Activated CD8-positive, alpha-beta T cell treated with anti-CD3 and anti-CD28 coated beads for 36 hours (primary cell): Measurements from ENCODE around the gene EMC6. TPM values are rescaled to one million over a fixed set of nuclear protein-coding genes. Genes with fewer than 3 reads are reported as not detected.

ENCODE experiments used
- ATAC-seq: fragments of 200-7000 bp; cut with Tn5 transposase; one replicate; pipeline ENCODE4 v1.10.0; 2021; ENCODE audit warnings: mild to moderate bottlenecking, moderate library complexity
- CTCF ChIA-PET: fragments of 350-600 bp; sonication (Branson Sonifier 250); formaldehyde crosslinking; loops from one replicate; lab custom pipeline; 2021; ENCODE audit warnings: antibody characterized with exemption; lab: Charles Lee
- POLR2A ChIA-PET: fragments of 350-600 bp; sonication (Branson Sonifier 250); formaldehyde crosslinking; loops from one replicate; lab custom pipeline; 2021; ENCODE audit warnings: antibody characterized with exemption; lab: Charles Lee
- DNase-seq: peaks from one replicate; pipeline ENCODE4 v3.0.0-alpha.2; 2020
- H3K27ac Mint-ChIP-seq: one replicate; pipeline ENCODE4 v1.8.0; 2021; ENCODE audit warnings: mild to moderate bottlenecking, mixed read lengths
- H3K27me3 Mint-ChIP-seq: one replicate; pipeline ENCODE4 v1.8.0; 2021; ENCODE audit warnings: mixed read lengths
- H3K36me3 Mint-ChIP-seq: one replicate; pipeline ENCODE4 v1.8.0; 2021; ENCODE audit warnings: low read depth, mixed read lengths
- H3K4me1 Mint-ChIP-seq: one replicate; pipeline ENCODE4 v1.8.0; 2021; ENCODE audit warnings: low read depth, mixed read lengths
- H3K4me3 Mint-ChIP-seq: one replicate; pipeline ENCODE4 v1.8.0; 2021; ENCODE audit warnings: mild to moderate bottlenecking, moderate library complexity, mixed read lengths
- H3K9me3 Mint-ChIP-seq: one replicate; pipeline ENCODE4 v1.8.0; 2021; ENCODE audit warnings: mixed read lengths
- intact Hi-C: fragments of 100-400 bp; cut with micrococcal nuclease; formaldehyde crosslinking; loops from one replicate; pipeline ENCODE4 v1.10.0; 2022
- total RNA-seq, 2 experiments: library from RNA; stranded (reverse); gene quantifications; one replicate each; pipeline ENCODE4 v1.2.3, GENCODE V29; 2021
- TF ChIP-seq, protein P1 (sequence below): fragments of 200-600 bp; IDR thresholded peaks from one replicate; pipeline ENCODE4 v1.8.0; 2022; ENCODE audit warnings: antibody characterized with exemption, mild to moderate bottlenecking

EMC6 gene
- total RNA-seq, 2 experiments from 2014 or later: 50.8 to 58.7 TPM

- intact Hi-C loops: no loop called here
- POLR2A ChIA-PET: interaction anchor here (0.6 to 1.0 kb wide), 3 partner anchors 9 to 42 kb away, joined by 3 to 4 read pairs (median 3); partner anchors contain the start of gene P2RX5
- H3K27me3 Mint-ChIP-seq: no peaks in the 10 kb centered on the region
These were observed 404 bp downstream of the EMC6 start for GRCh38 chr17:3669085-3669347.

DNA sequence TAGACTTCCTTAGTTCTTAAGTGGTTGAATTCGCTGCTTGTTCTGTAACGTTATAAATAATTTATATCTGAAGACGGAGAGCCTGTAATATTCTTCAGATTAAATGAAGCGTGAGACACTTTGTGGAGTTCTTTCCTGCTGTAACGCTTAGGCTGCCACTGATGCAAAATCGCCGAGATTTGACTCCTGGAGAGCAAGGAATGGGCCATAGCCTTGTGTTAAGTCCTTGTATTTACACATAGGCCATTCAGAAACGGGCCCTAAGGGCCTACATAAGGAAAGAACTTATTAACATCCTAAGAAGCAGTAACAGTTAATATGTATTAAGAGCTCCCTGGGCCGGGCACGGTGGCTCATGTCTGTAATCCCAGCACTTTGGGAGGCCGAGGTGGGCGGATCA is 936 bp downstream of the EMC6 start:
- intact Hi-C loops: no loop called here
- TF ChIP-seq, protein P1, sequence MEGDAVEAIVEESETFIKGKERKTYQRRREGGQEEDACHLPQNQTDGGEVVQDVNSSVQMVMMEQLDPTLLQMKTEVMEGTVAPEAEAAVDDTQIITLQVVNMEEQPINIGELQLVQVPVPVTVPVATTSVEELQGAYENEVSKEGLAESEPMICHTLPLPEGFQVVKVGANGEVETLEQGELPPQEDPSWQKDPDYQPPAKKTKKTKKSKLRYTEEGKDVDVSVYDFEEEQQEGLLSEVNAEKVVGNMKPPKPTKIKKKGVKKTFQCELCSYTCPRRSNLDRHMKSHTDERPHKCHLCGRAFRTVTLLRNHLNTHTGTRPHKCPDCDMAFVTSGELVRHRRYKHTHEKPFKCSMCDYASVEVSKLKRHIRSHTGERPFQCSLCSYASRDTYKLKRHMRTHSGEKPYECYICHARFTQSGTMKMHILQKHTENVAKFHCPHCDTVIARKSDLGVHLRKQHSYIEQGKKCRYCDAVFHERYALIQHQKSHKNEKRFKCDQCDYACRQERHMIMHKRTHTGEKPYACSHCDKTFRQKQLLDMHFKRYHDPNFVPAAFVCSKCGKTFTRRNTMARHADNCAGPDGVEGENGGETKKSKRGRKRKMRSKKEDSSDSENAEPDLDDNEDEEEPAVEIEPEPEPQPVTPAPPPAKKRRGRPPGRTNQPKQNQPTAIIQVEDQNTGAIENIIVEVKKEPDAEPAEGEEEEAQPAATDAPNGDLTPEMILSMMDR: no peak
- no peaks in the 10 kb centered on the region for H3K27me3 Mint-ChIP-seq
- no peak for ATAC-seq
- H3K4me3 Mint-ChIP-seq: peak overlapping the region; percentile 98
- ChIA-PET POLR2A (interaction anchor here (0.8 kb wide), 1 partner anchor 13 kb away, joined by 3 read pairs; no protein-coding TSS in a partner anchor), CTCF (interaction anchor here (1.6 kb wide), 1 partner anchor 13 kb away, joined by 6 read pairs; no protein-coding TSS in a partner anchor)
- no peak for DNase-seq
- H3K9me3 Mint-ChIP-seq: no peaks in the 10 kb centered on the region
- H3K36me3 Mint-ChIP-seq: peaks cover 13% of the 10 kb centered on the region
- H3K27ac Mint-ChIP-seq: peak overlapping the region; percentile 95
- H3K4me1 Mint-ChIP-seq: peaks cover 16% of the 10 kb centered on the region

More at GRCh38 chr17:3669085-3669347, 404 bp downstream of the EMC6 start:
- Mint-ChIP-seq H3K4me1 (peaks cover 16% of the 10 kb centered on the region), H3K27ac (peak overlapping the region; percentile 95), H3K9me3 (no peaks in the 10 kb centered on the region), H3K4me3 (peak overlapping the region; percentile 98), H3K36me3 (peaks cover 13% of the 10 kb centered on the region)
- ATAC-seq (no peak), DNase-seq (no peak)
- CTCF ChIA-PET: interaction anchor here (1.3 kb wide), 1 partner anchor 38 kb away, joined by 3 read pairs; no protein-coding TSS in a partner anchor
- TF ChIP-seq, protein P1: no peak

- intact Hi-C loops: no loop called here
- H3K36me3 Mint-ChIP-seq: peaks cover 13% of the 10 kb centered on the region
- no peak overlapping the region for H3K4me3 Mint-ChIP-seq
- no peak for DNase-seq
- H3K9me3 Mint-ChIP-seq: no peaks in the 10 kb centered on the region
- H3K27me3 Mint-ChIP-seq: no peaks in the 10 kb centered on the region
- ChIA-PET POLR2A (no interaction called here), CTCF (interaction anchor here (3.3 kb wide), 1 partner anchor 10 kb away, joined by 19 read pairs; no protein-coding TSS in a partner anchor)
- TF ChIP-seq, protein P1: no peak
- ATAC-seq: no peak
- peaks cover 12% of the 10 kb centered on the region for H3K4me1 Mint-ChIP-seq
- H3K27ac Mint-ChIP-seq: no peak overlapping the region
These were observed 4.0 kb downstream of the EMC6 start for GRCh38 chr17:3672571-3672970.

DNA sequence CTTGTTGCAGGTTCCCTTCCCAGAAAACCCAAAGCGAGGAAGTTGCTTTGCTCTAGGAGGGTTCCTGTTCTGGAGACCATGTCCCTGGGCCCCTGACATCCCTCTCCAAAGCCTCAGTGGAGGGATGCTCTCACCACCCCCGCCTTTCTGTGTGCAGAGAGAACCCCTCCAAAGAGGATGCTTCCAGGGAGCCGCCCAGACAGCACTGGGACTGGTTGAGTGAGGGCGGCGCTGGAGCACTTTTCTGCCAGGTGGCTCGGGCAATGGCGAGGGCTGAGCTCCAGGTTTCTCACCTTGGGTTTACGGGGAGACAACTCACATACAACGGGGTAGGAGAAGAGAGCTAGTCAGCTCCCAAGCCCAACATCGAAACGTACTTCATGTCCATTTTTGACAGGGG is 7.3 kb downstream of the EMC6 start:
- Mint-ChIP-seq H3K36me3 (peaks cover 5% of the 10 kb centered on the region), H3K27me3 (no peaks in the 10 kb centered on the region), H3K9me3 (no peaks in the 10 kb centered on the region), H3K4me3 (no peak overlapping the region), H3K4me1 (peaks cover 2% of the 10 kb centered on the region), H3K27ac (no peak overlapping the region)
- no peak for ATAC-seq
- intact Hi-C loops: no loop called here
- POLR2A ChIA-PET: interaction anchor here (1.2 kb wide), 1 partner anchor 9 kb away, joined by 4 read pairs; no protein-coding TSS in a partner anchor
- CTCF ChIA-PET: interaction anchor here (1.4 kb wide), 1 partner anchor 168 kb away, joined by 3 read pairs; no protein-coding TSS in a partner anchor
- DNase-seq: no peak
- TF ChIP-seq, protein P1: no peak

DNA sequence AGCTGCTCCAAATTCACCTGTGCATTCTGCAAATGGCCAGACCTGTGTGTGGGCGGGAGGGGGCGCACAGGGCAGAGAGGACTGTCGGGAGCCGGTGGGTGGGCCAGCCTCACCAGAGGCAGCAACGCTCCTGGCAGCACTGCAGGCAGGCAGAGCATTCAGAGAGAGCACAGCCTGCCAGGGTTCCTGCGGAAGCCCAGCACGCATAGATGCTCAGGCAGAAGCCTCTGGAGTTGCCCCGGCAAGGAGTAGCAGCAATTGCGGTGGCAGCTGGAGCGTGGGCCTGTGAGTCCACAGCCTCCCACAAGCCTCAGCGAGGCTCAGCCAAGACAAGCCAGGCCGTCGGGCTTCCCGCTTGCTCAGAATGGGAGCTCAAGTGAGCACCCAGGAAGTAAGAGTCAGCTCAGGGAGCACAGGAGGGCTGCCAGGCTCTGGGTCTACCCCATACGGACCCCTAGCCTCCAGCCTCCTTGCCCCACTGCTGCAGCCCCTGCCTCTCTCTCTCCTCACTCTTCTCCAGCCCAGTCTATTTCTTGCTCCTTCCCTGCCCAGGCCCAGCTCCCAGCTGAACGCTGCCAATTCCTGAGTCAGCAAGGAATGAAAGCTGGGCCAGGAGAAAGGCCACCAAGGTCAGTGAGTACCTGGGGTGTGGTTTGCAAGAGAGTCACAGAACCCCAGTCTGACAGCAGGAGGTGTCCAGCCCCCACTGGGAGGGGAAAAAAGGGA is 9.6 kb downstream of the EMC6 start:
- H3K4me3 Mint-ChIP-seq: no peak overlapping the region
- CTCF ChIA-PET: interaction anchor here (1.3 to 1.7 kb wide), 3 partner anchors 18 to 150 kb away, joined by 3 to 7 read pairs (median 5); no protein-coding TSS in a partner anchor
- no peaks in the 10 kb centered on the region for H3K9me3 Mint-ChIP-seq
- H3K36me3 Mint-ChIP-seq: no peaks in the 10 kb centered on the region
- H3K27me3 Mint-ChIP-seq: no peaks in the 10 kb centered on the region
- TF ChIP-seq, protein P1: no peak
- H3K27ac Mint-ChIP-seq: no peak overlapping the region
- ATAC-seq (no peak), DNase-seq (no peak)
- intact Hi-C loops: no loop called here
- POLR2A ChIA-PET: interaction anchor here (1.1 to 1.3 kb wide), 3 partner anchors 9 to 18 kb away, joined by 3 to 6 read pairs (median 3); partner anchors contain the start of gene P2RX5
- peaks cover 5% of the 10 kb centered on the region for H3K4me1 Mint-ChIP-seq
